Activated naive CD4-positive, alpha-beta T cell treated with anti-CD3 and anti-CD28 coated beads, Interleukin-2, amount 50 U/mL, for 72 hours (primary cell): ENCODE measurements around the gene DPF3. TPM values are rescaled to one million over a fixed set of nuclear protein-coding genes. Genes with fewer than 3 reads are reported as not detected.

ENCODE experiments used
- ATAC-seq, 2 donors: fragments of 150-1000 bp; cut with Tn5 transposase; 2 replicates each; pipeline ENCODE4 v1.10.0; 2021; ENCODE audit warnings: mild to moderate bottlenecking in 2 of 2, moderate library complexity in 2 of 2
- DNase-seq, 2 donors: peaks; one replicate each; pipeline ENCODE4 v3.0.0; 2021 to 2022; ENCODE audit warnings: low spot score in 2 of 2
- H3K27ac Mint-ChIP-seq, 2 donors: one replicate each; pipeline ENCODE4 v1.8.0; 2022; ENCODE audit warnings: mild to moderate bottlenecking in 2 of 2, mixed read lengths in 2 of 2
- H3K36me3 Mint-ChIP-seq, 2 donors: one replicate each; pipeline ENCODE4 v1.8.0; 2022; ENCODE audit warnings: mixed read lengths in 2 of 2
- H3K9me3 Mint-ChIP-seq, 2 donors: one replicate each; pipeline ENCODE4 v1.8.0; 2022; ENCODE audit warnings: mixed read lengths in 2 of 2
- total RNA-seq, 2 donors: library from RNA; stranded (reverse); gene quantifications; one replicate each; pipeline ENCODE4 v1.2.3, GENCODE V29; 2022

DPF3 gene
- total RNA-seq, 2 donors from 2014 or later, result 0.29 TPM; not detected in 1

- H3K9me3 Mint-ChIP-seq, result peaks cover 10 to 13% of the 10 kb centered on the region in 2 donors
- DNase-seq (no peak), ATAC-seq (peak in 1 of 2 donors; percentile 57)
- H3K27ac Mint-ChIP-seq, result no peak overlapping the region
- H3K36me3 Mint-ChIP-seq, result peaks cover 6 to 9% of the 10 kb centered on the region in 2 donors
These were observed 255.9 kb downstream of the DPF3 start for GRCh38 chr14:72638021-72638420.

DNA sequence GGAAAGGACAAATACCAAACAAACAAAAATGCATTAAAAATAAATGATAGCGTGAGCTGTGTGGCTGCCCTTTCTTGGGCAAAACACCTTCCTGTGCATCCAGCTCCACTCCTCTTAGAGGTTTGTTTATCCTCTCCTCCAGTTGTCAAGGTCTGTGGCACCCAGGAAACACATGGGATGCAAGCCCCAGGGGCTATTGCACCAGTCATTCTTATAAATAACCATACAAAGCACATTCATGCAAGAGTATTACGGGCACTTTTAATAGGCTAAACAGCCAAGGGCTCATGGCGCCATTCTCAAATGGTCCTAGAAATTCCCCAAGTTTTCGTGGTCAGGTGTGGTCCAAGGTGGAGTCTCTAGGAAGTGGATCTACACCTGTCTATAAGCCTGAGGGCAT, 257.0 kb downstream of the DPF3 start:
- H3K9me3 Mint-ChIP-seq, result peaks cover 10 to 13% of the 10 kb centered on the region in 2 donors
- ATAC-seq (no peak), DNase-seq (no peak)
- peaks cover 6 to 9% of the 10 kb centered on the region in 2 donors for H3K36me3 Mint-ChIP-seq
- H3K27ac Mint-ChIP-seq, result no peak overlapping the region

- ATAC-seq, result no peak
- Mint-ChIP-seq H3K36me3 (peaks cover 6 to 9% of the 10 kb centered on the region in 2 donors), H3K9me3 (peaks cover 10 to 13% of the 10 kb centered on the region in 2 donors), H3K27ac (no peak overlapping the region)
- DNase-seq, result no peak
These were observed 257.8 kb downstream of the DPF3 start for GRCh38 chr14:72636094-72636493.

- H3K27ac Mint-ChIP-seq, result no peak overlapping the region
- H3K36me3 Mint-ChIP-seq, result peaks cover 0 to under 1% of the 10 kb centered on the region in 2 donors
- no peak for DNase-seq
- H3K9me3 Mint-ChIP-seq, result peaks cover under 1 to 3% of the 10 kb centered on the region in 2 donors
- no peak for ATAC-seq
These were observed 258.9 kb downstream of the DPF3 start for GRCh38 chr14:72634691-72635616.

- no peaks in the 10 kb centered on the region for H3K9me3 Mint-ChIP-seq
- no peaks in the 10 kb centered on the region for H3K36me3 Mint-ChIP-seq
- no peak for ATAC-seq
- no peak overlapping the region for H3K27ac Mint-ChIP-seq
- no peak for DNase-seq
These were observed 260.4 kb downstream of the DPF3 start for GRCh38 chr14:72633551-72633950.

- DNase-seq, result no peak
- Mint-ChIP-seq H3K27ac (no peak overlapping the region), H3K9me3 (no peaks in the 10 kb centered on the region), H3K36me3 (no peaks in the 10 kb centered on the region)
- no peak for ATAC-seq
These were observed 261.2 kb downstream of the DPF3 start for GRCh38 chr14:72632727-72633126.

DNA sequence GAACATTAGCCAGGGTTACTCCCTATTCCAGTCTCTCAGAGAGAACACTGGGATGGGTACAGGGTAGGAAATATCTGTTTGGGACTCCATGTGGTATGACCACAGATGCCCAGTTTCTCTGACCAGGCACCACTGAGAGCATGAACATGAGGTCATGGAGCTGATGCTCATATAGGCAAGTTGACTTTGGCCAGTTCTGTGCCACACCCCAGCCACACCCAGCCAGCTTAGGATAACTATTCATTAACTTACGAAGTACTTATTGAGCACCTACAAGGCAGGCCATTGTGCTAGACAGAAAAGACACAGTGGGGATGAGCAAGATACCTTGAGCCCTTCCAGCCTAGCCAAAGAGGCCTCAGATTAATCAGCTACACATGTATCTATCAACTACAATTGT, 262.5 kb downstream of the DPF3 start:
- H3K9me3 Mint-ChIP-seq, result no peaks in the 10 kb centered on the region
- H3K36me3 Mint-ChIP-seq, result no peaks in the 10 kb centered on the region
- DNase-seq, result no peak

DNA sequence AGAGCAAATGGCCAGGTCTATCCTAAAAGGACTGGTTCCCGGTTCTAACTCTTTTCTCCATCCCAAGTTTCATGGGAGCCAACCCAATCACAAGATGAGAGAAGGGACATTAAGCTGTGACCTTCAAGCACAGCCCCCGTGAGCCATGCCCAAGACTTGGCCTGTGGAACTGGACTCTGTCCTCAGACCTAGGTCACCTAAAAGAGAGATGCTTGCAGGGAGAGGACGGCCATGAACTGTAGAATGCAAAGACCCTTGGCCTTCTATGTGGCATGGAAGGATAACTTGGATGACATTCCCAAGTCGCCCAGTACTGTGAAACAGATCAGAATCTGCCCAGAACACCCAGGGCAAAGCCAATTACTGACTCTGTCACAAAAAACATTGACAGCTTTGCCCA, 263.5 kb downstream of the DPF3 start:
- H3K9me3 Mint-ChIP-seq, result peaks cover 0 to 5% of the 10 kb centered on the region in 2 donors
- no peak overlapping the region for H3K27ac Mint-ChIP-seq
- ATAC-seq (no peak), DNase-seq (no peak)
- H3K36me3 Mint-ChIP-seq, result no peaks in the 10 kb centered on the region

More for the DNA sequence above, 262.5 kb downstream of the DPF3 start:
- no peak for ATAC-seq
- H3K27ac Mint-ChIP-seq, result no peak overlapping the region

DNA sequence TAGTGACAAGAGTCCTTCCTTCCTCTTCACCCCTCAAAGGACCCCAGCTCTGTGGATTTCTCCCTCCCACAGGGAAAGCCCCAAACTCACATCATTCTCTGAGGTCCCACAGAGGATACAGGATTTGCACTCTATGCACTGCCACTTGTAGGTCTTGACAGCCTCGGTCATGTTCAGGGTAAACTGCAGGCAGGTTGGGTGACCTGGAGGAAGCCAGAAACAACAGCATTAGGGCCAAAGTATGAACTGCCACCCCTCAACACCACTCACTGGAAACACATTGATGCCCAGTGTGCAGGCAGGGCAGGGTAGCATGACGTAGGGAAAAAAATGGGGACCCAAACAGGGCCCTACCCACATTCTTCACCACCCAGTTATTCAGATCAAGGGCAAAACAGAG, 264.4 kb downstream of the DPF3 start:
- DNase-seq (peak in 1 of 2 donors; percentile 9), ATAC-seq (no peak)
- no peaks in the 10 kb centered on the region for H3K36me3 Mint-ChIP-seq
- H3K9me3 Mint-ChIP-seq, result peaks cover 0 to 5% of the 10 kb centered on the region in 2 donors
- no peak overlapping the region for H3K27ac Mint-ChIP-seq

- DNase-seq (no peak), ATAC-seq (peak in 1 of 2 donors; percentile 77)
- H3K9me3 Mint-ChIP-seq, result peaks cover 0 to 13% of the 10 kb centered on the region in 2 donors
- H3K27ac Mint-ChIP-seq, result no peak overlapping the region
- H3K36me3 Mint-ChIP-seq, result no peaks in the 10 kb centered on the region
These were observed 268.2 kb downstream of the DPF3 start for GRCh38 chr14:72625689-72626088.

- peak in 1 of 2 donors; percentile 3 for DNase-seq
- Mint-ChIP-seq H3K27ac (no peak overlapping the region), H3K36me3 (no peaks in the 10 kb centered on the region), H3K9me3 (peaks cover 0 to 13% of the 10 kb centered on the region in 2 donors)
- no peak for ATAC-seq
These were observed 272.4 kb downstream of the DPF3 start for GRCh38 chr14:72621387-72622065.

GRCh38 chr14:72619881-72620280, 274.0 kb downstream of the DPF3 start:
- Mint-ChIP-seq H3K9me3 (peaks cover 0 to 7% of the 10 kb centered on the region in 2 donors), H3K27ac (no peak overlapping the region), H3K36me3 (no peaks in the 10 kb centered on the region)
- ATAC-seq (no peak), DNase-seq (no peak)

- Mint-ChIP-seq H3K36me3 (no peaks in the 10 kb centered on the region), H3K9me3 (peaks cover 0 to 7% of the 10 kb centered on the region in 2 donors), H3K27ac (no peak overlapping the region)
- no peak for ATAC-seq
- DNase-seq, result peak in 1 of 2 donors; percentile 28
These were observed 274.8 kb downstream of the DPF3 start for GRCh38 chr14:72619111-72619571.

DNA sequence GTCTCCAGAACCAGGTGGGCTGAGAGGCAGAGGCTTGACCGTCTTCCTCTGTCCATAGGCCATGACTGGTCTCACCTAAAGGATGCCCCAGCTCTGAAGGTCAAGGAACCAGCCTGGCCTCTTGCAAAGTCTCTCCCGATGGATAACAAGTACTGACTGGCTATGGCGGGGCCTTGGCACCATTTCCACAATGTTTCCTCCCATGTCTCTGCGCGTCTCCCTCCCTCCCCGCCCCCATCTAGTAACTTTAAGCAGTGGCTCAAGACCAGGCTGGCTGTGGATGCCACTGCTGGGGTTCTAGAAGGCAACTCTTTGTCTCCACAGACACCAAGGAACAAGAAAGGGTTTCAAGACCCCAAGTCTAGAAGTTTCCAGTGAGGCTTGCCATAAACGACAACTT, 275.5 kb downstream of the DPF3 start:
- ATAC-seq, result no peak
- Mint-ChIP-seq H3K9me3 (peaks cover 0 to 7% of the 10 kb centered on the region in 2 donors), H3K27ac (no peak overlapping the region), H3K36me3 (no peaks in the 10 kb centered on the region)
- DNase-seq, result no peak

GRCh38 chr14:72617391-72618031, 276.4 kb downstream of the DPF3 start:
- ATAC-seq (no peak), DNase-seq (peak in 1 of 2 donors; percentile 11)
- H3K27ac Mint-ChIP-seq, result no peak overlapping the region
- H3K9me3 Mint-ChIP-seq, result peaks cover 0 to 7% of the 10 kb centered on the region in 2 donors
- no peaks in the 10 kb centered on the region for H3K36me3 Mint-ChIP-seq

GRCh38 chr14:72616811-72617210, 277.1 kb downstream of the DPF3 start:
- ATAC-seq (no peak), DNase-seq (no peak)
- Mint-ChIP-seq H3K9me3 (peaks cover 0 to 3% of the 10 kb centered on the region in 2 donors), H3K36me3 (no peaks in the 10 kb centered on the region), H3K27ac (no peak overlapping the region)

GRCh38 chr14:72616294-72616693, 277.6 kb downstream of the DPF3 start:
- no peaks in the 10 kb centered on the region for H3K9me3 Mint-ChIP-seq
- no peaks in the 10 kb centered on the region for H3K36me3 Mint-ChIP-seq
- no peak for ATAC-seq
- DNase-seq, result no peak
- H3K27ac Mint-ChIP-seq, result no peak overlapping the region
